ENCODE data around the gene KBTBD2.
"Not testable (repeated sequence)": the region's sequence is repeated elsewhere in the genome, so short reads cannot be mapped to it uniquely, and the experiment has no call there.

Gene KBTBD2

DNA sequence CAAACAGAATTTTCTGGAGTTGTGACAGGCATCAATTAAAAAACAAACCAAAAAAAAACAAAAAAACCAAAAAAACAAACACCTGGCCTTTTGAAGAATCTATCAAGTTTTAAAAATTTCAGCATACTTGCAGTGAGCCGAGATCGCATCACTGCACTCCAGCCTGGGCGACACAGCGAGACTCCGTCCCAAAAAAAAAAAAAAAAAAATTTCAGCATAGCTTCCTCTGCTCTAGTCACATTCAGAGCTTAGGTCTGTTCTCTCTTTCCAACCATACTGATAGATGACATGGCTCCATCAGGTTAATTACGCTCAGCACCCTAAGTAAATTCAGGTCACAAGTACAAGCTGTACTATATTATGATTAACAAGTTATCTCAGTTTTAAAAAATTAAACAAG lies 3.1 kb downstream of the KBTBD2 start:
- Mint-ChIP-seq H3K4me1 (ENCODE audit: low read depth) (peaks cover 48% of the 10 kb centered on the region), H3K4me3 (no peak overlapping the region), H3K36me3 (ENCODE audit: low read depth) (peaks cover 31% of the 10 kb centered on the region), H3K9me3 (no peaks in the 10 kb centered on the region), H3K27ac (no peak overlapping the region), H3K27me3 (no peaks in the 10 kb centered on the region)
- intact Hi-C loops (cut with micrococcal nuclease) = no loop called here

DNA sequence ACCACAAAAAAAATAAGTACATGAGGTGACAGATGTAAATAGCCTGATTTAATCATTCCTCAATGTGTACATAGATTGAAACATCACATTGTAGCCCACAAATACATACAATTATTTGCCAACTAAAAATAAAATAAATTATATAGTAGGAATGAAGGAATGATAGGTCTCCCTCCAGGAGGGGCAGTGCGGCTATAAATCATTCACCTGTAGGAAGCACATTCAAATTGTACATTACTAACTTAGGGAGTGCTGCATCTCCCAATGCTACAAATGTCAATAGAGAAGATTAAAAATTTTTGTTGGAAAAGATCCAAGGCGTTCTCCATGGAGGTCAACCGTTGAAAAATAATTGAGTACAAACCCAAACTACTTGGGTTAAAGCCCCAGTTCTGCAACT lies 4.2 kb downstream of the KBTBD2 start:
- Mint-ChIP-seq H3K36me3 (ENCODE audit: low read depth) (peaks cover 31% of the 10 kb centered on the region), H3K4me3 (no peak overlapping the region), H3K27ac (no peak overlapping the region), H3K27me3 (no peaks in the 10 kb centered on the region), H3K4me1 (ENCODE audit: low read depth) (peaks cover 37% of the 10 kb centered on the region), H3K9me3 (no peaks in the 10 kb centered on the region)
- intact Hi-C loops (cut with micrococcal nuclease) = no loop called here

GRCh38 chr7:32881074-32881982 lies 10.2 kb downstream of the KBTBD2 start:
- H3K27ac Mint-ChIP-seq = no peak overlapping the region
- H3K9me3 Mint-ChIP-seq = no peaks in the 10 kb centered on the region
- peaks cover 19% of the 10 kb centered on the region for H3K36me3 Mint-ChIP-seq (ENCODE audit: low read depth)
- H3K27me3 Mint-ChIP-seq = no peaks in the 10 kb centered on the region
- peaks cover 23% of the 10 kb centered on the region for H3K4me1 Mint-ChIP-seq (ENCODE audit: low read depth)
- intact Hi-C loops (cut with micrococcal nuclease) = loop anchor here (5.0 kb wide), 1 partner anchor 34 kb away; no protein-coding TSS in a partner anchor
- no peak overlapping the region for H3K4me3 Mint-ChIP-seq

- no peak overlapping the region for H3K27ac Mint-ChIP-seq
- H3K36me3 Mint-ChIP-seq (ENCODE audit: low read depth) = peaks cover 24% of the 10 kb centered on the region
- H3K27me3 Mint-ChIP-seq = no peaks in the 10 kb centered on the region
- no peaks in the 10 kb centered on the region for H3K9me3 Mint-ChIP-seq
- H3K4me1 Mint-ChIP-seq (ENCODE audit: low read depth) = peaks cover 23% of the 10 kb centered on the region
- H3K4me3 Mint-ChIP-seq = no peak overlapping the region
- intact Hi-C loops (cut with micrococcal nuclease) = no loop called here
Measured at GRCh38 chr7:32879460-32879859, 12.1 kb downstream of the KBTBD2 start.

DNA sequence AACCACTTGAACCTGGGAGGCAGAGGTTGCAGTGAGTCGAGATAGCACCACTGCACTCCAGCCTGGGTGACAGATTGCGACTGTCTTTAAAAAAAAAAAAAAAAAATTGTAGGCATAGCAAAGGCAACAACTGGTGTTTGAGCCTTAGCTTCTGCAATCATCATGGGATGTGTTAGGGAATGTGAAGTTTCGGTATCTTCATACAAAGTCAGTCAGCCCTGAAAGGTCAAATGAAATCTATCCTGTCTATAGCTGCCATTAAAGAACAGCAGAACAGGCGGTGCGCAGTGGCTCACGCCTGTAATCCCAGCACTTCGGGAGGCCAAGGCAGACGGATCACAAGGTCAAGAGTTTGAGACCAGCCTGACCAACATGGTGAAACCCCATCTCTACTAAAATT lies 13.5 kb downstream of the KBTBD2 start:
- H3K27me3 Mint-ChIP-seq; intact Hi-C loops (cut with micrococcal nuclease); H3K4me3 Mint-ChIP-seq; H3K27ac Mint-ChIP-seq; H3K9me3 Mint-ChIP-seq: not testable (repeated sequence)
- peaks cover 23% of the 10 kb centered on the region for H3K4me1 Mint-ChIP-seq (ENCODE audit: low read depth)
- H3K36me3 Mint-ChIP-seq (ENCODE audit: low read depth) = peaks cover 39% of the 10 kb centered on the region

DNA sequence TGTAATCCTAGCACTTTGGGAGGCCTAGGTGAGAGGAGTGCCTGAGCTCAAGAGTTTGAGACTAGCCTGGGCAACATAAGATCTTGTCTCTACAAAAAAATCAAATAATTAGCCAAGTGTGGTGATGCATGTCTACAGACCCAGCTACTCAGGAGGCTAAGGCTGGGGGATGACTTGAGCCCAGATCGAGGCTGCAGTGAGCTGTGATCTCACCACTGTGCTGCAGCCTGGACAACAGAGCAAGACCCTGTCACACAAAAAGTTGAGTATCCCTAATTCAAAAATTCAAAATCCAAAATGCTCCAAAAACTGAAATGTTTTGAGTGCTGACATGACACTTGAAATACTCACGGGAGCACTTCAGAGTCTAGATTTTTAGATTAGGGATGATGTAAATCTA lies 19.1 kb downstream of the KBTBD2 start:
- H3K9me3 Mint-ChIP-seq = no peaks in the 10 kb centered on the region
- no peaks in the 10 kb centered on the region for H3K27me3 Mint-ChIP-seq
- no peak overlapping the region for H3K4me3 Mint-ChIP-seq
- no peak overlapping the region for H3K27ac Mint-ChIP-seq
- intact Hi-C loops (cut with micrococcal nuclease) = no loop called here
- H3K4me1 Mint-ChIP-seq (ENCODE audit: low read depth) = peaks cover 5% of the 10 kb centered on the region
- peaks cover 76% of the 10 kb centered on the region for H3K36me3 Mint-ChIP-seq (ENCODE audit: low read depth)

GRCh38 chr7:32871624-32872371 lies 19.8 kb downstream of the KBTBD2 start:
- Mint-ChIP-seq H3K4me3 (no peak overlapping the region), H3K36me3 (ENCODE audit: low read depth) (peaks cover 79% of the 10 kb centered on the region), H3K4me1 (ENCODE audit: low read depth) (peaks cover 5% of the 10 kb centered on the region), H3K27me3 (no peaks in the 10 kb centered on the region), H3K27ac (no peak overlapping the region), H3K9me3 (no peaks in the 10 kb centered on the region)
- intact Hi-C loops (cut with micrococcal nuclease) = no loop called here

- H3K36me3 Mint-ChIP-seq (ENCODE audit: low read depth) = peaks cover 91% of the 10 kb centered on the region
- no peak overlapping the region for H3K4me3 Mint-ChIP-seq
- intact Hi-C loops (cut with micrococcal nuclease) = no loop called here
- H3K27ac Mint-ChIP-seq = no peak overlapping the region
- H3K4me1 Mint-ChIP-seq (ENCODE audit: low read depth) = peaks cover 13% of the 10 kb centered on the region
- H3K9me3 Mint-ChIP-seq = peaks cover 14% of the 10 kb centered on the region
- H3K27me3 Mint-ChIP-seq = no peaks in the 10 kb centered on the region
Measured at GRCh38 chr7:32870298-32870697, 21.3 kb downstream of the KBTBD2 start.

DNA sequence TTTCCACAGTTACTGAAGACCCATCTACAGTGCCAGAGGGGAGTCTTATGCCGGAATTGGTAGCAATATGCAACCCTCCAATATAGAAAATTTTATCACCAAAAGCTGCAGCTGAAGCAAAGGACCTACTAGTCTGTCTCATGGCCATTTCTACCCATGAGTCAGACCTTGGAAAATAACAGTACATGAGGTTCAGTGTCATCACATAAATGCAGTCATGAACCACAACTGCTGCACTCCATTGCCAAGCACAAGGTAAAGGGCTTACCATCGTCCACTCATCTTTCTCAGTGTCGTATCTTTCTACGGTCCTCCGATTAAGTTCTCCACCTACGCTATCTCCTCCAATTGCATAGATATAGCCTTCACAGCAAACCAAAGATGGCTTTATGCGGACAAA lies 21.8 kb downstream of the KBTBD2 start:
- Mint-ChIP-seq H3K4me1 (ENCODE audit: low read depth) (peaks cover 13% of the 10 kb centered on the region), H3K27ac (no peak overlapping the region), H3K9me3 (peaks cover 16% of the 10 kb centered on the region), H3K36me3 (ENCODE audit: low read depth) (peaks cover 87% of the 10 kb centered on the region), H3K4me3 (no peak overlapping the region), H3K27me3 (no peaks in the 10 kb centered on the region)
- intact Hi-C loops (cut with micrococcal nuclease) = no loop called here

DNA sequence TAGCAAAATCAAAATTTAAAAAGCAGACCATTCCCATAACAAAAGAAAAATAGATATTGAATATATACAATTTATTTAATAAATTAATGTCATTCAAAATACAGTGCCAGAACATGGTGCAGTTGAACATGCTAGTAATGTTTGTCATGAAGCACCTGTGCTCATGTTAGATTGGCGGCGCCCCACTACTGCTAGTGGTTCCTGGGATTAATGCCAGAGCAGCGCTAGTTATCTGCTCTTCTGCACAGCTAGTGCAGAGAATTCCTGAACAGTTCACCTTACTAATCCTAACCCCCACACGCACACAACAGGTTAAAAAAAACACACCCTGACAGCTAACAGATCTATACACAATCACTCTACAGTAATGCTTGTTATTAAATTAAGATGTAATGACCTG lies 23.4 kb downstream of the KBTBD2 start:
- Mint-ChIP-seq H3K4me1 (ENCODE audit: low read depth) (peaks cover 21% of the 10 kb centered on the region), H3K27me3 (no peaks in the 10 kb centered on the region), H3K36me3 (ENCODE audit: low read depth) (peaks cover 78% of the 10 kb centered on the region), H3K27ac (no peak overlapping the region), H3K4me3 (no peak overlapping the region), H3K9me3 (peaks cover 16% of the 10 kb centered on the region)
- intact Hi-C loops (cut with micrococcal nuclease) = no loop called here

DNA sequence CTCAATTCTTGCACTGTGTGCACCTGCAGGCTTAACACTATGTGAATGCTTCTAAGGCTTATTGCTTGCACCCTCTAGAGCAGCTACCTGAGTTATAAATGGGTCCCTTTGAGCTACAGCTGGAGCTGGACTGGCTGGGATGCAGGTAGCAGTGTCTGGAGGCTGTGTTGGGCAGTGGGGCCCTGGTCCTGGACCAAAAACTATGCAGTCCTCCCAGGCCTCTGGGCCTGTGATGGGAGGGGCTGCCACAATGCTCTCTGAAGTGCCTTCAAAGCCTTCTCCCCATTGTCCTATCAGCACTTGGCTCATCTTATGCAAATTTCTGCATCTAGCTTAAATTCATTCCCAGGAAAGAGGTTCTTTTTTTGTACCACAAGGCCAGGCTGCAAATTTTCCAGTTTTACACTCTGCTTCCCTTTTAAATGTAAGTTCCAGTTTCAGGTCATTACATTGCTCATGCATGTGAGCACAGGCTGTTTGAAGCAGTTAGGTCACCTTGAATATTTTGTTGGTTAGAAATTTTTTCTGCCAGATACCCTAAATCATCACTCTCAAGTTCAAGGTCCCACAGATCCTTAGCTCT lies 26.0 kb downstream of the KBTBD2 start:
- no peak overlapping the region for H3K27ac Mint-ChIP-seq
- peaks cover 16% of the 10 kb centered on the region for H3K9me3 Mint-ChIP-seq
- intact Hi-C loops (cut with micrococcal nuclease) = no loop called here
- H3K36me3 Mint-ChIP-seq (ENCODE audit: low read depth) = peaks cover 58% of the 10 kb centered on the region
- H3K4me3 Mint-ChIP-seq = no peak overlapping the region
- H3K27me3 Mint-ChIP-seq = no peaks in the 10 kb centered on the region
- H3K4me1 Mint-ChIP-seq (ENCODE audit: low read depth) = peaks cover 22% of the 10 kb centered on the region

DNA sequence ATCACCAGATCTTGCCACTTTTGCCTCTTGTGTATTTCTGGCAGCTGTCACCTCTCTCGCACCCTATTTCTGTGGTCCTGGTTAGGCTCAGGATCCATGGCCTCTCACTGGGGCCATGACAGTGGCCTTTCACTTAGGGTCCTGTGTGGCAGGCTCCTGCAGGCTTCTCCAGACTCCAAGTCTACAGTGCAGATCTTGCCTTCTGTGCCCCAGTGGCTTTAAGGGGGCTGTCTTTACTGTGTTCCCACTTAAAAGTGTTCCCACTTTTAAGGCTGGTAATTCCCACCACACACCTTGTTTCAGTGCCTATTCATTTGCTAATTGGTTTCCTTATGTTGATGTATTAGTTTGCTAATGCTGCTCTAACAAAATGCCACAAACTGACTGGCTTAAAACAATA lies 27.7 kb downstream of the KBTBD2 start:
- intact Hi-C loops (cut with micrococcal nuclease); H3K4me3 Mint-ChIP-seq; H3K27ac Mint-ChIP-seq; H3K27me3 Mint-ChIP-seq: not testable (repeated sequence)
- H3K4me1 Mint-ChIP-seq (ENCODE audit: low read depth) = peaks cover 27% of the 10 kb centered on the region
- peaks cover 16% of the 10 kb centered on the region for H3K9me3 Mint-ChIP-seq
- H3K36me3 Mint-ChIP-seq (ENCODE audit: low read depth) = peaks cover 41% of the 10 kb centered on the region

DNA sequence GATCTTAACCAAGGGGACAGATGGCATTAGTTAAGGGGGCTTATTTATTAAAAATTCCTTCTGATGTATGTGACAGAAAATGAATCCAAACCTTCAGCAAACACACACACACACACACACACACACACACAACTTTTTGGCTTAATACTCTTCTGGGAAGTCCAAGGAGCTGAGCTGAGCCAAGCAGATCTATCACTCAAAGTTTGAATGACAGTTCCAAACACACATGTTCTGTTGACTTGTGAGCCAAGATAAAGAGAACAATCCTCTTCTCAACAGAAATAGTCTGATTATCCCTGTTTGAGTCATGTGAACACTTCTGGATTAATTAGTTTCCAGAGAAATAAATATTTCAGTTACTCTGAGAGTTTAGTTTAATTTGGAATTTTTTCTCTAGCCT lies 31.5 kb downstream of the KBTBD2 start:
- intact Hi-C loops (cut with micrococcal nuclease) = no loop called here
- peaks cover 15% of the 10 kb centered on the region for H3K4me1 Mint-ChIP-seq (ENCODE audit: low read depth)
- H3K36me3 Mint-ChIP-seq (ENCODE audit: low read depth) = peaks cover 9% of the 10 kb centered on the region
- H3K27ac Mint-ChIP-seq = no peak overlapping the region
- H3K9me3 Mint-ChIP-seq = no peaks in the 10 kb centered on the region
- peaks cover 2% of the 10 kb centered on the region for H3K27me3 Mint-ChIP-seq
- H3K4me3 Mint-ChIP-seq = no peak overlapping the region

DNA sequence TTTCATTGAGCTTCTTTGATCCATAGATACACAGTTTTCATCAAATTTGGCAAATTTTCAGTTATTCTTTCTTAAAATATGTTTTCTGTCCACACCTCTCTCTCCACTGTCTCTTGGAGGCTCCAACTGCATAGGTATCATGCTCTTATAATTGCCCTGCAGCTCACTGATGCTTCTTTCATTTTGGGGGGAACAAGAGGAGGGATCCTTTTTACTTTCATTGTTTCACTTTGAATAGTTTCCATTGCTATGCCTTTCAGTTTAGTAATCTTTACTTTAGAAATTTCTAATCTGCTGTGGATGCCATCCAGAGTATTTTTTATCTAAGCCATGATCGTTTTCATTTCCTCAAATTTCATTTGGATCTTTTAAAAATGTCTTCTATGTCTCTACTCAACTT lies 32.9 kb downstream of the KBTBD2 start:
- Mint-ChIP-seq H3K27me3 (peaks cover 4% of the 10 kb centered on the region), H3K4me1 (ENCODE audit: low read depth) (peaks cover 13% of the 10 kb centered on the region), H3K27ac (no peak overlapping the region), H3K4me3 (no peak overlapping the region), H3K36me3 (ENCODE audit: low read depth) (no peaks in the 10 kb centered on the region), H3K9me3 (no peaks in the 10 kb centered on the region)
- intact Hi-C loops (cut with micrococcal nuclease) = no loop called here

All from dendritic cell treated with granulocyte-macrophage colony-stimulating factor and Interleukin-4, amounts not matched to agents 40 ng/mL and 50 ng/mL, for 4 days (primary cell).